Heart left ventricle (tissue), 13 donors: ENCODE data around the gene COPS9.

Source experiments
- CTCF ChIP-seq, 12 donors: fragments of 200-600 bp; sonication (generic) in 4 of 12; IDR thresholded peaks; one replicate each; pipeline versions ENCODE4 v1.5.0 to v1.8.0; 2018 to 2022; ENCODE audit warnings: antibody characterized with exemption in 12 of 12, mild to moderate bottlenecking in 5 of 12
- POLR2A ChIP-seq, 2 donors: fragments of 450-650 bp; IDR thresholded peaks; one replicate each; pipeline ENCODE4 v1.6.1; 2017; ENCODE audit warnings: antibody characterized with exemption in 2 of 2, mild to moderate bottlenecking in 2 of 2, moderate library complexity in 2 of 2
- donor health status: ischemic (EF 13 %, LVEDD 7.1; RV severe dilation, severe dysfunction).
- donor health status: DM: no; HTN: yes; CAD: no.
- donor health status: DM: no; HTN: no; CAD: no.
- donor health status: ischemic (EF 25% LVEDD 6.9; RV normal size, moderate dysfunction).
- donor health status: ischemic (EF 25% LVEDD 5.7; RV mildly dilated, moderate dysfunction).
- donor health status: ischemic (EF 35%, LVEDD 5.7; RV mildly dilated, moderate dysfunction).
- donor health status: nonischemic (EF 11% LVEDD 7.7; RV severe dilation, severe dysfunction).
- donor health status: DM: yes; HTN: yes; CAD: no.
- donor health status: PGD.
- donor health status: ischemic (EF 29% LVEDD 5.4; RV normal size, mild dysfunction).
- donor health status: nonischemic (EF 23%, LVEDD 6.1; RV moderate dilation, normal function).

- TF ChIP-seq CTCF (IDR thresholded peaks at IDR 0.05) (no peak), POLR2A (IDR thresholded peaks at IDR 0.05) (no peak)
Measured at GRCh38 chr2:240139666-240140393, 3.7 kb upstream of the COPS9 start.
